HG02938 (cell line): ENCODE data around the gene IGDCC3.

Experiments
- ATAC-seq: cut with Tn5 transposase; IDR thresholded peaks from one replicate; pipeline ENCODE4 v1.9.1; 2021; ENCODE audit warnings: mild to moderate bottlenecking, moderate library complexity; ENCODE audit not compliant: unreplicated experiment

Gene IGDCC3

DNA sequence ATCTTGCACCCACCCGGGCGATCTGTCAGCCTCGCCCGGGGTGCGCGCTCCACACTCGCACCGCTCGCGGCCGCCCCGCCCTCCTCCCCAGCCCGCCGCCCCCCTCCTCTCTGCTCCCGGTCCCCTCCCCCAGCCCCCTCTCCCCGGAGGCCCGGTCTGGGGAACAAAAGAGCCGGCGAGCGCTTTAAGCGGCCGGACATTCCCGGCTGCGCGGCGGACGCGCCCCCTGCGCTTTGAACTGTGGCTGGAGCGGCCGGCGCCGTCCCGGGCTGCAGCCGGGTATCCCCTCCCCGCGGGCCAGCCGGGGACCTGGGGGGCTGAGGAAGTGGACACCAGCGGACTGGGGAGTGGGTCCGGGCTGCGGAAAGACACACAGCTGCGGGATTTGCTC is at the start of gene IGDCC3:
Gene IGDCC3, minus strand, starts transcription at position 27 of the 391 bp plus-strand sequence. CDS start 214 bp downstream, outside the sequence.
- ATAC-seq: no peak

DNA sequence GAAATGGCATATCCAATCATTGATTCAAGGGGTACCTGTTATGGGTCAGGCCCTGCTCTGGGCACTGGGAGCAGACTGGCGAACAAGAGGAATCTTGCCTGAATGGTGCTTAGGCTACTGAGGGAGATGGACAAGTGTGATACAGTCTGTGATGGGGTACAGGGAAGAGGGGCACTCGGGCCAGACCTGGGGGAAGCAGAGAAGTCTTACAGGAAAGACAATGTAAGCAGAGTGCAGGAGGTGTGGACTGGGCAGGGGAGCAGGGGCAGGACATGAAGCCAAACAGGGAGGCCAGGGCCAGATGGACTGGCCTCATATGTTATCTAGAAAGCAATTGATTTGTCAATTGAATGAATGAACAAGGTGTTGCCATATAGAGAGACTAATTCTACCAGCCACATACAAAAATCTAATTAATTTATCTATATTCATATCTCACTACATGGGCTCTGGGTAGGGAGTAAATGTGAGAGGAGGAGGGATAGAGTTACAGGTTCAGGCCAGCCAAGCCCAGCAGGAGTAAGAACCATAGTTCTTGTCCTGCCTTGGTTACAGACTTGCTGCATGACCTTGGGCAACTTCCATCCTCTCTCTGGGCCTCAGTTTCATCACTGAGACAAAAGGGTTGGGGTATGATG is 48.5 kb upstream of the IGDCC3 start:
- no peak for ATAC-seq

DNA sequence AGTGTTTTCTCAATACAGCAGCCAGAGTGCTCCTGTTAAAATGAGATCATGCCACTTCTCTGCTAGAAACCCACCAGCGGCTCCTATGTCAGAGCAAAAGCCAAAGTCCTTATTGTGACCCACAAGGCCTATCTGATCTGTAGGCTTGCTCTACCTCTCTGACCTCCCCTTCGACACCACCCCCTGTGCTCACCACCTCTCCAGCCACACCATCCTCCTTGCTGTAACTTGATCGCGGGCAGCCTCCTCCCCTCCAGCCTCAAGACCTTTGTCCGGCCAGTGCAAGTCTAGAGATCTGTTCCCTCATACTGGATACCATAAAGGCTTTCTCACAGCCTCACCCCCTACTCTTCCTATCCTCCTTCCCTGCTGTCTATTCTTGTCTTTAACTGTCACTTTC is 46.9 kb upstream of the IGDCC3 start:
- no peak for ATAC-seq

DNA sequence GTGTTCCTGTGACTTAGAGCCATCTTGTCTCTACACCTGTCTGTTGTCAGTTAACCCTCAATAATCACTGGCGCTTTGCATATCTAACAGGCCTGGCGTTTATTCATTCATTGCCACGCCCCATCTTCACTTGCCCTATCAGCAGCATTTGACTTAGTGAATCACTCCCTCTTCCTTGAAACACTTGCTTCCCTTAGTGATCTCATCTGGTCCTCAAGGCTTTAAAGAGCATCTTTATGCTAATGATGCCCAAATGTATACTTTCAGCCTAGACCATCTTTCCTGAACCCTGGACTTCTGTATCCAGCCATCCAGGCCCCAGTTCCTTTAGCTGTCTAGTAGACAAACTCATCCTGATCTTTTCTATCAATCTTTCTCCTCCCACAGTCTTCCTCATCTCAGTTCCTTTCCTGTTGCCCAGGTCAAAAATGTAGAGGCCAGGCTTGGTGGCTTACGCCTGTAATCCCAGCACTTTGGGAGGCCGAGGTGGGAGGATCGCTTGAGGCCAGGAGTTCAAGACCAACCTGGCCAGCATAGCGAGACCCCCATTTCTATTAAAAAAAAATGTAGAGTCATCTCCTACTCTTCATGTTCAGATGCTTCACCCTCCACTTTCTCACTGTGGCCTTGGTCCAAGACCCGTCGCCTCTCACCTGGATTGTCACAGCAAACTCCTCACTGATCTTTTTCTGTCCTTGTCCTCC is 46.3 kb upstream of the IGDCC3 start:
- no peak for ATAC-seq

DNA sequence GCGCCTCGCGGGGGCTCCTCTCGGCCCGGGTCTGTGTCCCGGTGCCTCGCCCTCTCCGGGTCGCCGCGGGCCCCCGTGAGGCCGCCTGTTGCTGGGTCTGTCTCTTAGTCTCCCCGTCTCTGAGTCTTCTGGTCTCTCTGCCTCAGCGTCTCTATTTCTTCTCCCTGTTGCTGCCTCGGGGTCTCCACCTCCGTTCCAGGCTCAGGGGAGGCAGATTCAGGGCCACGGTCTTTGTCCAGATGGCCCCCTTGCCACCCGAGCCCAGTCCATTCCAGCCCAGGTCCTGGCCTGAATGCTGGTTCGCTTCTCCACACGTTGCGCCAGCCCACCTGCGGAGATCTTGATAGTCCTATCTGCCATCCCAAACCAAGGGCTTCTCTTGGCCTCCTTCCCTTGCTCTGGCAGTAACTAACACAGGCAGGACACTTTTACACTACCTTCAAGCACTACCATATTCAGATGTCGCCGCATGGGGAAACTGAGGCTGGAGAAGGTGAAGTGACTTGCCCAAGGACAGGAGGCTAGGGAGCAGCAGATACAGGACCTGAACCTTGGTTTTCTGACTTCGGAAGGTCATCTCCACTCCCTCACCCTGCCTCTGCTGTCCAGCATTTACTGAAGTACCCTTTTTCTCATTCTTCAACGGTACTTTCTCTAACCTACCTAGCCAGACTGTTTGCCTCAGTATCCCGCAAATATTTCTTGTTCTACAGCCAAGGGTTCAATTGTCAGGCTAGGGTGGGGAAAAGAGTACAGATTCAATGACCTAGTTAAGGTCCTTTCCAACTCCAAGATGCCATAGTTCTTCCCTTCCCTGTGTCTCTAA is 45.6 kb upstream of the IGDCC3 start:
- no peak for ATAC-seq

DNA sequence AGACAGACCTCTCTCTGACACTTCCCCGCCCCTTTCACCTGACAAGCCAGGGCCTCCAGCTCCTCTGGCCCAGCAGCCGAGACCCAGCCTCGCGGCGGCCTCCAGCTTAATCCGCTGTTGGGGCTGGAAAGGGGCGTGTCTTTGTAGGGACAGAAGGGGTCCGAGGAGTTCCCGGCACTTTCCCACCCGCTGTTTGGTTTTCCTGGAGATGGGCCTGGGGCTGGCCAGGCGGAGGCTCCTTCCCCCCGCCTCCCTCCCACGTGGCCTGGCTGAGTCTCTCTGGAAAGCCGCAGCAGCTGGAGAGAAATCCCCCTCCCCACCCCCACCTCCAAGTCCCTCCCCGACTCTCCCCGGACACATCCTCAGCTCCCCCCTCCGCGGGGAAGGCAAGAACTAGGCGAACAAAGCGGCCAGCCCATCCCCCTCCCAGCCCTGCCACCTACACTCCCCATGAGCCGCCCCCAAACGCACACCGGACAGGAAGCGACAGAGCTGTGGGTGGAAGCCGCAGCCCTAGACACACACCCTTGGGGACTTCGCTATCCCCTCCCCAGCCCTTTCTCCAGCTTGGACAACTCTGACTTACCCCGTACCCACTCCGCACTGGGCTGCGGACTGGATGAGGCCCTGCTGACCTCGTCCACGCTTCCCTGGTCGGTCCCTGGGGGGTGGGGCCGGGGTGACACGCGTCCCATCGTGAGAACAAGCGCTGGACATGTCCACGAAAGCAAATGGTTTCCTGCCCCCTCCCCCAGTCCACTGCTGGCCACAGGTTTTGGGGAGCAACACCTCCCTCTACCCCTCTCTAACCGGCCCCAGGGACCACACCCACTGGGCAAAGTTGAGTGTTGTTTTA is 43.8 kb upstream of the IGDCC3 start:
- no peak for ATAC-seq

DNA sequence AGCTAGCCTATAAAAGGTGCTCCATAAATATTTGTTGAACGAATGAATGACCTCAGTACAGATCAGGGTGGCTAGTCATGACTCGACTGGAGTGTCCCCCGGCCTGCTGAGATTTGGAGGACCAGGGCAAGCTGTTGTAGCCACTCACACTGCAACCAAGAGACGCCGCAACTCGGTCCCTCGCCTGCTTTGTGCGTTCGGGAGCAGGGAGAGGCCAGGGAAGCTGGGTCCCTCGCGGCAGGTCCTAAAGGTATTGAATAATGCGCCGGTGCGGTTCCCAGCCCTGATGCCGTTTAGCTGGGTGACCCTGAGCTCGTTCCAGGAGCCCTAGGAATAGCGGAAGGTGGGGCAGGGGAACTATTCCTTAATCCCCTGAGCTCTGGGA is 43.2 kb upstream of the IGDCC3 start:
- ATAC-seq: no peak

DNA sequence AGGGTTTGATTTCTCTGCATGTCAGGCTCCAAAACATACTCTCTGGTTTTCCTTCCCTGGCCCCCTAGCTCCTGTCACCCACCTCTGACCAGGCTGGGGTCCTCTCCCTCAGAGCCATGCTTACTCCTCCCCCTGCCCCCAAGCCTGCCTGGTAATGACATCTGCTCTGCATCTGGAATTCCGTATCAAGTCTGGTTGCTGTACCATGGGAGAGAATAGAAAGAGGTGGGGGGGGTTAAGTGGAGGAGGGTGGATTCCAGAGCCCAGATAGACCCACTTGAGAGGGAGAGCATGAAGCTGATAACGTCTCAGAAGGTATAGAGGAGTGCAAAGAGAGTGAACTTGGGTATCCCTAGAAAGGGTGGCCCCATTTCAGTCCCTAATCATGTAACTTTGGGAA is 40.8 kb upstream of the IGDCC3 start:
- ATAC-seq: no peak

DNA sequence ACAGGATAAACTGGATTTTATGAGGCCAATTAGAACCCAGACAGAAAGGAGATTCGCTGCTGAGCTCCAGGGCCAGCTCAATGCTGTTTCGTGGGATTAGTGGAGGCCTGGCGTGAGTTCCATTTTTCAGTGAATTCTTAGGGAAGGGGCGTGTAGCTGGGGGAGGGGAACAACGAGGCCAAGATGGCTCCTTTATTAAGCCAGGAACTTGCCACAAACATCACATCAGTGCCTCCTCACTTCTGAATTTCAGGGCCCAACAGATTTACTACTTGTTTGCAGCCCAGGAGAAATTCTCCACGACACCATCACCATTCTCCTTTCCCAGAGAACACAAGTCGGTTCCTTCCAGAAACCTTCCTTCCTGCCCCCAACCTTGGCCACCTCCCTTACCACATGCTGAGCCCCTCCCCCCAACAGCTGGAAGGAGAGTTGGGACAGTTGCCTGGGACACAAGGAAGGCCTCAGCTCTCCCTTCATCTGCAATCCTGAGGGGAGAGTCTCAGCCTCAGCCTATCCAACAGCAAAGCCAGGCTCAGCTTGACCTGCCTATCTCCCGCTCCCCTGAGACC is 39.1 kb upstream of the IGDCC3 start:
- no peak for ATAC-seq

DNA sequence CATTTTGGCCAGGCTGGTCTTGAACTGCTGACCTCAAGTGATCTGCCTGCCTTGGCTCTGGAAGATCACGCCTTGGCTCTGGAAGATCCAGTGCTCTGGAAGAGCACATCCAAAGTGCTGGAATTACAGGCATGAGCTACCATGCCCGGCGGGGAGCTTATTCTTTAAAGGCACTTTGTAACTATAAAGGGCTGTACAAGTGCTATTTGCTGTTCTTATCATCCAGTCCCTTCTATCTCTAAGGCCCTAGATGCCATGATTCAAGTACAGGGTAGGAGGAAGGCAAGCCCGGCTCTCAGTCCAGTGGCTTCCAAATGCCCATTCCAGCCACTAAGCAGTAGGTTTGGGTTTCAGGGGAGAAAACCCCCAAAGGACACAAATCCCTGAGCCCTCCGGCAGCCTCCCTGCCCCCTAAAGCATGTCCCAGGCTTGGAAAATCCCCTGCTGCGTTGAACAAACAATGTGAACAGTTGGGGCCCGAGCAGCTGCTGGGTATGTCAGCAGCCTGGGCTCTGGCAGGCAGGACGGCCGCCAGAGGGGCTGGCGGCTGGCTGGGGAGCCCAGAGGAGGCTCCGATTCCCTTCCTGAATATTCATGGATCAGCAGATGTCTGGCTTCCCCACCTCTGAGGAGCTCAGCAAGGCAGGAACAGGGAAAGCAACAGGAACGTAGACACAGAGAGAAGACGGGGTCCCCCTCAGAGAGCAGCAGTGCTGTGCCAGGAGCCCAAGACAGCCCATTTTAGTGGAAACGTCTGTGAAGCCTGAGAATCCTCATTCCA is 37.2 kb upstream of the IGDCC3 start:
- ATAC-seq: no peak

DNA sequence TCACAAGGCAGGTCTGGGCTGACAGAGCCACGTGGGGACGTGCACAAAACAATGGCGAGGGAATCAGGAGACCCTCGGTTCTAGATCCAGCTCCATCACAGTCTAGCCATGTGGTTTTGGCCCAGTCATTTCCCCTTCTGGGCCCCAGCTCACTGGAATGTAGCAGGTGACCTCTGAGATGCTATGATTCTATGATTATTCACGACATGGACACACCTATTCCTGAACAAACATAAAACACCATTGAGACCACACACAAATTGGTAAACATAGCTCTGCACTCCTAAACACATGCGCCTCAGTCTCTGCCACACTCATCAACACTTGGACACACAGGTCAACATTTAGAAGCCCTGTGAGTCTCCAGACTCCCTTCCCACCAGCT is 36.0 kb upstream of the IGDCC3 start:
- no peak for ATAC-seq

DNA sequence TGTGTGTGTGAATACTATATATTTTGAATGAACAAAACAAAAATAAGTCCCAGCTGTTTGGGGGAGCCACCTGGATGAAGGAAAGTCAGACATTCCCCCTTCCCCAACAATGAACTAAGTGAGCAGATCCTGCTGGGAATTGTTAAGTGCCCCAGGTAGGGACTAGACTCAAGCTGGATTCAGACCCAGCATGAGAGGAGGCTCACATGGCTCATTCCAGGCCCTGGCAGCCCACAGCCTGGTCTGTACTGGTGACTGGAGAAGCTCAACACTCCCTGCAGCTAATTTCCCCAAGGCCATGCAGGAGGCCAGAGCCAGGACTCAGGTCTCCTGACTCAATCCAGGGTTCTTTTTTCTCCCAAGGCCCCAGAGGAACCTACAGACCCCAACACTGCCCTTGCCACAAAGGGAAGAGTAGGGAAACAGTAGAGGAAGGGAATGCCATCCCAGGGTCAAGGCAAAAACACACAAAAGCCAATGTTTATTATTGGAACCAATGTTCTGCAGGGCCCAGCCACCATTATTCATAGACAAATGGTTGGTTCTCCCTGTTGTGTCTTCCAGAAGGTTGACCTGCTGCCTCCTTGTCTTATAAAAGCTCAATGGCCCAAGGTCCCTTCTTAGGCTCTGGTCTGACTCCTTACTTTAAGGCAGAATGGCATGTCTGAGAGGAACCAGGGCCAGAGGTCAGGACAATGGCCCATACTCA is 35.4 kb upstream of the IGDCC3 start:
- no peak for ATAC-seq

DNA sequence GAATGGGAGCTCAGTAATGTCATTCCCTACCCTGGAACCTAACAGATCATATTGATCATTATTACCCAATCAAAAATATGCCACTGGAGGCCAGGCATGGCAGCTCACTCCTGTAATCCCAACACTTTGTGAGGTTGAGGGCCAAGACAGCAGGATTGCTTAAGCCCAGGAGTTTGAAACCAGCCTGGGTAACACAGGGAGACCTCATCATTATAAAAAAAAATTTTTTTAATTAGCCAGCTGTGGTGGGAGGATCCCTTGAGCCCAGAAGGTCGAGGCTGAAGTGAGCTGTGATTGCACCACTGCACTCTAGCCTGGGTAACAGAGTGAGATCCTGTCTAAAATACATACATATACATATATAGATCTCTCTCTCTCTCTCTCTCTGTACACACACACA is 34.8 kb upstream of the IGDCC3 start:
- ATAC-seq: no peak

DNA sequence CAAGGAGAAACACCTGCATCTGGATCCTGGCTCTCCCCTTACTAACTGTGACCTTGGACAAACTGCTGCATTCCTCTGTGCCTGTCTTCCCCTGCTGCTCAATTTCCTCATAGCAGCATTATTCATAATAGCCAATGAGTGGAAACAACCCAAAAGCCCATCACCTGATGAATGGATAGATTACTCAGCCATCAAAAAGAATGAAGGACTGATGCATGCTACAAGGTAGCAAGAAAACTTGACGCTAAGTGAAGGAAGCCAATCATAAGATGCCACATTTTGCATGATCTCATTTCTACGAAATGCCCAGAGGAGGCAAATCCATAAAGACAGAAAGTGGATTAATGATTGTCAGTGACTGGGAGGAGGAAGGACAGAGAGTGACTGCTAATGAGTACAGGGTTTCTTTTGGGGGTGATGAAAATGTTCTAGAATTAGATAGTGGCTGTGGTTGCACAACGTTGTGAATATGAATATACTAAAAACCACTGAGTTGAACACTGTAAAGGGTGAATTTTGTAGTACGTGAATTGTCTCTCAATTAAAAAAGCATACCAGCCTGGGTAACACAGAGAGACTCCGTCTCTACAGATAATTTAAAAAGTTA is 33.8 kb upstream of the IGDCC3 start:
- ATAC-seq: no peak

DNA sequence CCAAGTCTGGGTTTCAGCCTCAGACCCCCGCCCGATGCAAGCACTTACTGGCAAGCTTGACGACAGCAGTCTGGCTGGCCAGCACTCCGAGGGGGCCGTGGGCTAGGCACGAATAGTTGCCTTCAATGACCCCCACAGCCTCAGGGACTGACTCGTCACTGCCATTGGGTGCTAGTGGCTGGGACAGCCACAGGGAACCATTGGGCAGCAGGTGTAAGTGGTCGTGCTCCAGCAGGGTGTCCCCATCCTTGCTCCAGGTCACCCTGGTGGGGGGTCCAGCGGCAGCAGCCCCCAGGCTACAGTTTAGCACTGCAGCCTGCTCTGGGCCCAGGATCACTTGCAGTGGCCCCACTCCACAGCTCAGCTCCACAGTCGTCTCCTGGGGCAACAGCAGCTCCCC is 33.2 kb upstream of the IGDCC3 start:
- ATAC-seq: no peak

DNA sequence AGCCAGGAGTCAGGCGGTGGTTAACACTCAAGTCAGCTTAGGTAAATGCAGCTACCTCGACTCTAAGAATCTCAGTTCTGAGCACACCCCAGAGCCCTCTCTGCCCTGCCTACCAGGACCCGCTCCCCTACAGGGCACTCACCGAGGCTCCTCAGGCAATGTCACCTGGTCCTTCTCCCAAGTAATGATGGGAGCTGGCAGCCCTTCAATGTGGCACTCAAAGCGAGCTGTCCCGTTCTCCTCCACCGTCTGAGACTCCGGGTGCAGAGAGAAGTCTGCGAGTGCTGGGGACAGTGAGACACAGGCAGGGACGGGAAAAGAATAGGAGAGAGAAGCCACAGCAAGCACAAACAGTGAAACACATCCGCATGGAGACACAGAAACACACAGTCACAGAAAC is 32.2 kb upstream of the IGDCC3 start:
- no peak for ATAC-seq

DNA sequence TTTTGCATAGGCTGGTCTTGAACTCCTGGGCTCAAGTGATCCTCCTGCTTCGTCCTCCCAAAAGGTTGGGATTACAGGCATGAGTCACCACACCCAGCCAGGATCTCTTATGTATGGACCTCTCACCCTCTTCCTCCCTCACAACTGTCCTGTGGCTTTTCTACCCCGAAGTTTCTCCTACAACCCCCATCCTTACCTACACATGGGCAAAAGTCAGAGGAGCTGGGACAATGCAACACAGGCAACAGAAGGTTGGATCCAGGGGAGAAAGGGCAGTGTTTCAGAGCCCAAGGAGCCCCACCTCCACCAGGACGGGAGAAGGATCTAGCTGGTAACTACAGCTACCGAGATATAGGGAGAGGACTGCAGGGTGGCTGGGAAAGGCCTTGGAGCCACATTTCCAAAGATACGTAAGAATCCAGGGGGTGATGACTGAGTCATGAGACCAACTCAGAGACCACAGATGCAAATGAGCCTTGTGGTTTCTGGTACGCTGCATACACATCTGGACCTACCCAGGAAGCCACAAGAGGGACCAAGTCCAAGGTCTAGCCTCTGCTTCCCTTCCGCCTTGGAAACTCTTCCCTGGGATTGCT is 31.3 kb upstream of the IGDCC3 start:
- no peak for ATAC-seq

DNA sequence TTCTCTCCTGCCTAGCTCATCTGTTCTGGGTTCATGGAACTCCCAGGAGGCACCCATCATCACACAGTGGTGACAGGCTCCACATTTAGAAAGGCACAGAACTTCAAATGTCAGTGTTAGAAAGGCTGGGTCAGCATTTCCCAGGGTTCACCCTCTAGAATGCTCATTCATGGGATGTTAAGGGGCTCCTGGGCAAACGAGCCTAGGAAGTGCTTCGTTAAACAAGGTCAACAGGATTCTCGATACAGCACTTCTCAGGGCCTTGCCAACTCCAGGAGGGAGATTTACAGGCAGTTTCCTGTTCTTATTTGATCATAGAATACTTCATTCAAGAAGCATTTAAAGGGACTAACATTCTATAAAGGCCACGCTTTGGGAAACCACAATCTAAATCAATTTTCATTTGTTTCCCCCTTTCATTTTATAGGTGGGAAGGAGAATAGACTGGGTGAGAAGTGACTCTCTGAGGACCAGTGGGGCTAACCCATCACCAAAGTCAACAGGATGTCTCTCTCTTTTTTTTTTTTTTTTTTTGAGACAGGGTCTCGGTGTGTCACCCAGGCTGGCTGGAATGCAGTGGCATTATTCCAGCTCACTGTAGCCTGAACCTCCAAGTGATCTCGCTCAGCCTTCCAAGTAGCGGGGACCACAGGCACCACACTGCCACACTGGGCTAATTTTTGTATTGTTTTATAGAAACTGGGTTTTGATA is 30.7 kb upstream of the IGDCC3 start:
- ATAC-seq: no peak
